Measurements from ENCODE around the gene MDFIC2.
"Not testable (repeated sequence)": the region's sequence is repeated elsewhere in the genome, so short reads cannot be mapped to it uniquely, and the experiment has no call there.

Gene MDFIC2

GRCh38 chr3:70291097-70291482, 21.3 kb downstream of the MDFIC2 start:
- TF ChIP-seq, protein P1, sequence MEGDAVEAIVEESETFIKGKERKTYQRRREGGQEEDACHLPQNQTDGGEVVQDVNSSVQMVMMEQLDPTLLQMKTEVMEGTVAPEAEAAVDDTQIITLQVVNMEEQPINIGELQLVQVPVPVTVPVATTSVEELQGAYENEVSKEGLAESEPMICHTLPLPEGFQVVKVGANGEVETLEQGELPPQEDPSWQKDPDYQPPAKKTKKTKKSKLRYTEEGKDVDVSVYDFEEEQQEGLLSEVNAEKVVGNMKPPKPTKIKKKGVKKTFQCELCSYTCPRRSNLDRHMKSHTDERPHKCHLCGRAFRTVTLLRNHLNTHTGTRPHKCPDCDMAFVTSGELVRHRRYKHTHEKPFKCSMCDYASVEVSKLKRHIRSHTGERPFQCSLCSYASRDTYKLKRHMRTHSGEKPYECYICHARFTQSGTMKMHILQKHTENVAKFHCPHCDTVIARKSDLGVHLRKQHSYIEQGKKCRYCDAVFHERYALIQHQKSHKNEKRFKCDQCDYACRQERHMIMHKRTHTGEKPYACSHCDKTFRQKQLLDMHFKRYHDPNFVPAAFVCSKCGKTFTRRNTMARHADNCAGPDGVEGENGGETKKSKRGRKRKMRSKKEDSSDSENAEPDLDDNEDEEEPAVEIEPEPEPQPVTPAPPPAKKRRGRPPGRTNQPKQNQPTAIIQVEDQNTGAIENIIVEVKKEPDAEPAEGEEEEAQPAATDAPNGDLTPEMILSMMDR (IDR thresholded peaks at IDR 0.05; ENCODE audit: poor library complexity, severe bottlenecking): no peak
- Histone ChIP-seq H3K4me3 (ENCODE audit: severe bottlenecking) (no peak overlapping the region), H3K27ac (ENCODE audit: poor library complexity, severe bottlenecking) (no peak overlapping the region), H3K9me3 (ENCODE audit: severe bottlenecking) (no peaks in the 10 kb centered on the region), H3K27me3 (ENCODE audit: insufficient read depth, poor library complexity, severe bottlenecking) (peaks cover 2% of the 10 kb centered on the region), H3K36me3 (ENCODE audit: low read depth) (no peaks in the 10 kb centered on the region), H3K4me1 (ENCODE audit: insufficient read depth, poor library complexity, severe bottlenecking) (no peaks in the 10 kb centered on the region)
- ATAC-seq (ENCODE audit: low read depth) (no peak), DNase-seq (ENCODE audit: low spot score) (no peak)

- not testable (repeated sequence) for H3K27ac ChIP-seq (ENCODE audit: poor library complexity, severe bottlenecking); H3K9me3 ChIP-seq (ENCODE audit: severe bottlenecking); H3K4me1 ChIP-seq (ENCODE audit: insufficient read depth, poor library complexity, severe bottlenecking); H3K4me3 ChIP-seq (ENCODE audit: severe bottlenecking); H3K27me3 ChIP-seq (ENCODE audit: insufficient read depth, poor library complexity, severe bottlenecking); ATAC-seq (ENCODE audit: low read depth); H3K36me3 ChIP-seq (ENCODE audit: low read depth); DNase-seq (ENCODE audit: low spot score)
Measured at GRCh38 chr3:70290431-70291096, 21.9 kb downstream of the MDFIC2 start.

GRCh38 chr3:70281663-70282062, 30.8 kb downstream of the MDFIC2 start:
- Histone ChIP-seq H3K36me3 (ENCODE audit: low read depth) (no peaks in the 10 kb centered on the region), H3K9me3 (ENCODE audit: severe bottlenecking) (no peaks in the 10 kb centered on the region), H3K4me1 (ENCODE audit: insufficient read depth, poor library complexity, severe bottlenecking) (peaks cover 9% of the 10 kb centered on the region), H3K27ac (ENCODE audit: poor library complexity, severe bottlenecking) (peak overlapping the region; percentile 43), H3K4me3 (ENCODE audit: severe bottlenecking) (no peak overlapping the region), H3K27me3 (ENCODE audit: insufficient read depth, poor library complexity, severe bottlenecking) (no peaks in the 10 kb centered on the region)
- DNase-seq (ENCODE audit: low spot score): no peak
- TF ChIP-seq, protein P1 (IDR thresholded peaks at IDR 0.05; ENCODE audit: poor library complexity, severe bottlenecking): no peak
- ATAC-seq (ENCODE audit: low read depth): peak; percentile 95

DNA sequence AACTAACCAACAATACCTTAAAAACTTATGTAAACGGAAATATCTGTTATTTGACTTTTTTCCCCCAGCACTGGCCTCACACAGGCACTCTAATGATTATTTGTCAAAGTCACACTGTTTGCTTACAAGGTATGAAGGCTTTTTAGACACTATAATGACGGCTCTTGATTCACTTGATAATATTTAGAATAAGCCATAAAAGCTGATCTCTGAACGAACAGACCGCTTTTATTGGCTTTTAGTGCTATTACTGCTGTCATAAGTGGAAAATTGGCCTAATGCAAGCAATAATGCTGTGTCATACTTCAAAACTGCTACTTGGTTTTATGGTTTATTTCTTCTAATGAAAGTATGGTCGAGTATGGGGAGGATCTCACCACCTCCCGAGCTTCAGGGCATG, 35.1 kb downstream of the MDFIC2 start:
- Histone ChIP-seq H3K36me3 (ENCODE audit: low read depth) (no peaks in the 10 kb centered on the region), H3K27me3 (ENCODE audit: insufficient read depth, poor library complexity, severe bottlenecking) (no peaks in the 10 kb centered on the region), H3K9me3 (ENCODE audit: severe bottlenecking) (no peaks in the 10 kb centered on the region), H3K4me1 (ENCODE audit: insufficient read depth, poor library complexity, severe bottlenecking) (peaks cover 9% of the 10 kb centered on the region), H3K4me3 (ENCODE audit: severe bottlenecking) (no peak overlapping the region), H3K27ac (ENCODE audit: poor library complexity, severe bottlenecking) (no peak overlapping the region)
- no peak for ATAC-seq (ENCODE audit: low read depth)
- TF ChIP-seq, protein P1 (IDR thresholded peaks at IDR 0.05; ENCODE audit: poor library complexity, severe bottlenecking): no peak
- no peak for DNase-seq (ENCODE audit: low spot score)

DNA sequence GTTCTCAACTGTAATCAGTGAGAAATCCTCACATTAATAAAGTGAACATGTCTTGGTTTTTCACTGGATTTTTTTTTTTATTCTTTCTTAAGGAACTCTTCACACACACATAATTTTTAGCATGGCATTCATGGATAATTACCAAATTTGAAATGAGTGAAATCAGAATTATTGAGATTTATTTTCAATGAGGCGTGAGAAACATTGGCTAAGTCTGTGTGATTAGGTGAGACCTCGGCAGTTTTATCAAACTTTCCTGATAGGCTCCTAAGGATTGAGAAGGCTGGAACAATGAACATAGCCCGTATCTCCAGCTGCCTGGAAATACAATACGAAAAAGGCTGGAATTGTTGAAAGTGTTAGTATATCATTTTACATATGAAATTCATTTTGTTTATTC, 35.5 kb downstream of the MDFIC2 start:
- TF ChIP-seq, protein P1 (IDR thresholded peaks at IDR 0.05; ENCODE audit: poor library complexity, severe bottlenecking): no peak
- Histone ChIP-seq H3K4me1 (ENCODE audit: insufficient read depth, poor library complexity, severe bottlenecking) (peaks cover 7% of the 10 kb centered on the region), H3K36me3 (ENCODE audit: low read depth) (no peaks in the 10 kb centered on the region), H3K9me3 (ENCODE audit: severe bottlenecking) (no peaks in the 10 kb centered on the region), H3K4me3 (ENCODE audit: severe bottlenecking) (no peak overlapping the region), H3K27me3 (ENCODE audit: insufficient read depth, poor library complexity, severe bottlenecking) (no peaks in the 10 kb centered on the region), H3K27ac (ENCODE audit: poor library complexity, severe bottlenecking) (no peak overlapping the region)
- DNase-seq (ENCODE audit: low spot score): no peak
- ATAC-seq (ENCODE audit: low read depth): no peak

Measured in RWPE2 (cell line).